Measurements from ENCODE around the gene SLC23A2. TPM values are rescaled to one million over a fixed set of nuclear protein-coding genes. Genes with fewer than 3 reads are reported as not detected.

SLC23A2 gene
- total RNA-seq, 1 experiment from 2014 or later, result 16.3 TPM

GRCh38 chr20:4891997-4892396 is 109.3 kb downstream of the SLC23A2 start:
- Histone ChIP-seq H3K79me2 (ENCODE audit: insufficient read depth, low read length) (no peaks in the 10 kb centered on the region), H3K4me1 (ENCODE audit: control insufficient read depth in 1 of 2, insufficient read depth in 2 of 2, low read length in 2 of 2) (peaks cover 0 to 4% of the 10 kb centered on the region in 2 experiments; a peak in 2 of 4 replicates), H3K4me2 (ENCODE audit: low read length) (no peak overlapping the region), H3K9me3 (ENCODE audit: control insufficient read depth in 1 of 2, insufficient read depth in 1 of 2, low read depth in 1 of 2, low read length in 2 of 2) (no peaks in the 10 kb centered on the region), H2AFZ (ENCODE audit: low read depth, low read length, poor library complexity, severe bottlenecking) (no peak overlapping the region), H3K9ac (ENCODE audit: low read length) (no peak overlapping the region), H3K27me3 (ENCODE audit: insufficient read depth, low read length) (no peaks in the 10 kb centered on the region), H3K27ac (ENCODE audit: low read depth, low read length) (no peak overlapping the region), H4K20me1 (ENCODE audit: insufficient read depth) (no peaks in the 10 kb centered on the region), H3K36me3 (ENCODE audit: control insufficient read depth in 1 of 2, insufficient read depth in 2 of 2, low read length in 2 of 2) (no peaks in the 10 kb centered on the region; a peak in 1 of 4 replicates), H3K4me3 (replicated peaks in 1 of 2; ENCODE audit: low read depth in 1 of 2, low read length in 2 of 2) (no peak overlapping the region), H3K9me2 (ENCODE audit: insufficient read depth) (no peaks in the 10 kb centered on the region)
- TF ChIP-seq YY1 (IDR thresholded peaks at IDR 0.05; ENCODE audit: extremely low read depth, insufficient replicate concordance, low read depth, low read length) (no peak), JUND (IDR thresholded peaks at IDR 0.05) (no peak), EZH2 (IDR thresholded peaks at IDR 0.05) (no peak), ZFX (IDR thresholded peaks at IDR 0.05) (no peak), POLR2A (IDR thresholded peaks at IDR 0.05; ENCODE audit: borderline replicate concordance, extremely low read depth, insufficient read depth, insufficient read length) (no peak), POLR2AphosphoS5 (IDR thresholded peaks at IDR 0.05; ENCODE audit: low read depth, low read length) (no peak), CEBPB (IDR thresholded peaks at IDR 0.05; ENCODE audit: low read depth) (no peak), REST (IDR thresholded peaks at IDR 0.05; ENCODE audit: low read depth) (no peak), RAD21 (IDR thresholded peaks at IDR 0.05; ENCODE audit: low read depth) (no peak), SRF (IDR thresholded peaks at IDR 0.05; ENCODE audit: low read depth) (no peak), SP1 (IDR thresholded peaks at IDR 0.05; ENCODE audit: low read depth) (no peak)
- no peak for ATAC-seq
- no TSS peak for BruUV-seq (replicated peaks)
- intact Hi-C loops (cut with micrococcal nuclease), result no loop called here
- ChIA-PET POLR2A (no interaction called here), CTCF (no interaction called here), RAD21 (ENCODE audit: low non-redundant PET in 1 of 2, low total read pairs in 2 of 2, uncharacterized antibody in 2 of 2, unreplicated experiment in 2 of 2) (interaction anchor here in 1 of 2 experiments (0.7 kb wide), 1 partner anchor 63 kb away, joined by 3 read pairs; no protein-coding TSS in a partner anchor)
- DNase-seq (ENCODE audit: low read depth, low spot score), result no peak
